ENCODE data around the gene ACTMAP. TPM values are rescaled to one million over a fixed set of nuclear protein-coding genes. Genes with fewer than 3 reads are reported as not detected.

The ACTMAP gene
- total and polyA plus RNA-seq, 2 of the 8 experiments (the other 6 are each of a cell fraction or from before 2014, with no cell fraction given), result 24.1 to 26.5 TPM

- TF ChIP-seq EZH2 (IDR thresholded peaks at IDR 0.05; ENCODE audit: low read depth, low read length, severe bottlenecking) (no peak), EP300 (IDR thresholded peaks at IDR 0.05; ENCODE audit: borderline replicate concordance in 1 of 2, low read depth in 2 of 2, low read length in 2 of 2) (no peak), TCF12 (IDR thresholded peaks at IDR 0.05; ENCODE audit: low read depth, low read length) (no peak), ZNF274 (IDR thresholded peaks at IDR 0.05; ENCODE audit: borderline replicate concordance, extremely low read depth, low read length) (no peak), TAF7 (optimal IDR thresholded peaks at IDR 0.05; ENCODE audit: borderline replicate concordance, low read depth, low read length) (no peak), CBX8 (IDR thresholded peaks at IDR 0.05; ENCODE audit: borderline replicate concordance, low read depth, low read length) (no peak), SIX5 (IDR thresholded peaks at IDR 0.05; ENCODE audit: low read depth, low read length) (no peak)
Measured at GRCh38 chr19:40726279-40726678, 24.0 kb downstream of the ACTMAP start (continued).

Data from H1 (cell line).